Activated CD8-positive, alpha-beta T cell treated with anti-CD3 and anti-CD28 coated beads for 36 hours (primary cell): ENCODE results near the gene RPL22L1. TPM values are rescaled to one million over a fixed set of nuclear protein-coding genes. Genes with fewer than 3 reads are reported as not detected.

Experiments
- ATAC-seq: fragments of 200-7000 bp; cut with Tn5 transposase; one replicate; pipeline ENCODE4 v1.10.0; 2021; ENCODE audit warnings: mild to moderate bottlenecking, moderate library complexity
- CTCF ChIA-PET: fragments of 350-600 bp; sonication (Branson Sonifier 250); formaldehyde crosslinking; loops from one replicate; lab custom pipeline; 2021; ENCODE audit warnings: antibody characterized with exemption; lab: Charles Lee
- POLR2A ChIA-PET: fragments of 350-600 bp; sonication (Branson Sonifier 250); formaldehyde crosslinking; loops from one replicate; lab custom pipeline; 2021; ENCODE audit warnings: antibody characterized with exemption; lab: Charles Lee
- DNase-seq: peaks from one replicate; pipeline ENCODE4 v3.0.0-alpha.2; 2020
- H3K27ac Mint-ChIP-seq: one replicate; pipeline ENCODE4 v1.8.0; 2021; ENCODE audit warnings: mild to moderate bottlenecking, mixed read lengths
- H3K27me3 Mint-ChIP-seq: one replicate; pipeline ENCODE4 v1.8.0; 2021; ENCODE audit warnings: mixed read lengths
- H3K36me3 Mint-ChIP-seq: one replicate; pipeline ENCODE4 v1.8.0; 2021; ENCODE audit warnings: low read depth, mixed read lengths
- H3K4me1 Mint-ChIP-seq: one replicate; pipeline ENCODE4 v1.8.0; 2021; ENCODE audit warnings: low read depth, mixed read lengths
- H3K4me3 Mint-ChIP-seq: one replicate; pipeline ENCODE4 v1.8.0; 2021; ENCODE audit warnings: mild to moderate bottlenecking, moderate library complexity, mixed read lengths
- H3K9me3 Mint-ChIP-seq: one replicate; pipeline ENCODE4 v1.8.0; 2021; ENCODE audit warnings: mixed read lengths
- intact Hi-C: fragments of 100-400 bp; cut with micrococcal nuclease; formaldehyde crosslinking; loops from one replicate; pipeline ENCODE4 v1.10.0; 2022
- total RNA-seq, 2 experiments: library from RNA; stranded (reverse); gene quantifications; one replicate each; pipeline ENCODE4 v1.2.3, GENCODE V29; 2021
- TF ChIP-seq, protein P1 (sequence below): fragments of 200-600 bp; IDR thresholded peaks from one replicate; pipeline ENCODE4 v1.8.0; 2022; ENCODE audit warnings: antibody characterized with exemption, mild to moderate bottlenecking

The RPL22L1 gene
- total RNA-seq, 2 experiments from 2014 or later, result 421 to 453 TPM

DNA sequence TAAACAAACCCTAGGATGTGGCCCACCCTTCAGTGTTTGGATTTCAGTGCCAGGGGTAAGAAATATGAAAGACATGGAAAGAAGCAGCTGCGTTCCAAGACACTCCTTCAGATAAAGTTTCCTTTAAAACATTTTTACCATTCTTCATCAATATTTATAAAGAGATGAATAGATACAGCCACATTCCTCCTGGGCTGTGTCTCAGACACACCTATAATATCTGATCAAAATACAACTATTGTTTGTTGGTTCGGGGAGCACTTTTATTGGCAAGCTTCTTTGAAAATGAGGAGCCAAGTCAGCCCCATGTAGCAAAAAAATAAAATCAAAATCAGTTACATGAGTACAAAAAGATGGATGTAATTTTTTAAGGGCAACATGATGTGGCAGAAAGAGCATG is 53.2 kb downstream of the RPL22L1 start:
- no peaks in the 10 kb centered on the region for H3K27me3 Mint-ChIP-seq
- no peaks in the 10 kb centered on the region for H3K4me1 Mint-ChIP-seq
- H3K27ac Mint-ChIP-seq, result no peak overlapping the region
- no peaks in the 10 kb centered on the region for H3K36me3 Mint-ChIP-seq
- DNase-seq, result no peak
- H3K4me3 Mint-ChIP-seq, result no peak overlapping the region
- no peak for ATAC-seq
- no peaks in the 10 kb centered on the region for H3K9me3 Mint-ChIP-seq
- CTCF ChIA-PET, result interaction anchor here (0.8 to 2.0 kb wide), 3 partner anchors 13 to 403 kb away, joined by 3 to 8 read pairs (median 4); no protein-coding TSS in a partner anchor
- intact Hi-C loops, result no loop called here
- TF ChIP-seq, protein P1, sequence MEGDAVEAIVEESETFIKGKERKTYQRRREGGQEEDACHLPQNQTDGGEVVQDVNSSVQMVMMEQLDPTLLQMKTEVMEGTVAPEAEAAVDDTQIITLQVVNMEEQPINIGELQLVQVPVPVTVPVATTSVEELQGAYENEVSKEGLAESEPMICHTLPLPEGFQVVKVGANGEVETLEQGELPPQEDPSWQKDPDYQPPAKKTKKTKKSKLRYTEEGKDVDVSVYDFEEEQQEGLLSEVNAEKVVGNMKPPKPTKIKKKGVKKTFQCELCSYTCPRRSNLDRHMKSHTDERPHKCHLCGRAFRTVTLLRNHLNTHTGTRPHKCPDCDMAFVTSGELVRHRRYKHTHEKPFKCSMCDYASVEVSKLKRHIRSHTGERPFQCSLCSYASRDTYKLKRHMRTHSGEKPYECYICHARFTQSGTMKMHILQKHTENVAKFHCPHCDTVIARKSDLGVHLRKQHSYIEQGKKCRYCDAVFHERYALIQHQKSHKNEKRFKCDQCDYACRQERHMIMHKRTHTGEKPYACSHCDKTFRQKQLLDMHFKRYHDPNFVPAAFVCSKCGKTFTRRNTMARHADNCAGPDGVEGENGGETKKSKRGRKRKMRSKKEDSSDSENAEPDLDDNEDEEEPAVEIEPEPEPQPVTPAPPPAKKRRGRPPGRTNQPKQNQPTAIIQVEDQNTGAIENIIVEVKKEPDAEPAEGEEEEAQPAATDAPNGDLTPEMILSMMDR, result no peak
- POLR2A ChIA-PET, result no interaction called here

DNA sequence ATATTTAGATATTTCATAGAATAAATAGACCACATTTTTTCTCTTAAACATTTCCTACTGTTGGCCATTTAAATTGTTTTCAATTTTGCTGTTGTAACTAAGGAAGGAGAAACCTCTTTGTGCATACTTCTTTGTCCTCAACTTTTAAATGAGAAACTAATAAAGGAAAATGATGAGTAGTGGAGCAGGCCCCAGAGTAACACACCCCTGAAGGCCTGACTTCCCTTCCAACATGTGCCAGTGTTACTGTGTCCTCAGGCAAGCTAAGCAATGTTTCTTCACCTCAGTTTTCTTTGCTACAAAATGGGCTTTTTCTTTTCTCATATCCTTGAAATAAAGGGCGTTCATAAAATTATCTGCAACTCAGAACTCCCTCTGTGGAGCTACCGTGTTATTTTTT is 53.7 kb downstream of the RPL22L1 start:
- Mint-ChIP-seq H3K36me3 (no peaks in the 10 kb centered on the region), H3K27me3 (no peaks in the 10 kb centered on the region), H3K9me3 (no peaks in the 10 kb centered on the region), H3K4me3 (no peak overlapping the region), H3K4me1 (no peaks in the 10 kb centered on the region), H3K27ac (no peak overlapping the region)
- DNase-seq, result no peak
- TF ChIP-seq, protein P1, result no peak
- ChIA-PET CTCF (interaction anchor here (1.4 to 2.0 kb wide), 2 partner anchors 39 to 403 kb away, joined by 4 to 8 read pairs; no protein-coding TSS in a partner anchor), POLR2A (no interaction called here)
- intact Hi-C loops, result no loop called here
- no peak for ATAC-seq

DNA sequence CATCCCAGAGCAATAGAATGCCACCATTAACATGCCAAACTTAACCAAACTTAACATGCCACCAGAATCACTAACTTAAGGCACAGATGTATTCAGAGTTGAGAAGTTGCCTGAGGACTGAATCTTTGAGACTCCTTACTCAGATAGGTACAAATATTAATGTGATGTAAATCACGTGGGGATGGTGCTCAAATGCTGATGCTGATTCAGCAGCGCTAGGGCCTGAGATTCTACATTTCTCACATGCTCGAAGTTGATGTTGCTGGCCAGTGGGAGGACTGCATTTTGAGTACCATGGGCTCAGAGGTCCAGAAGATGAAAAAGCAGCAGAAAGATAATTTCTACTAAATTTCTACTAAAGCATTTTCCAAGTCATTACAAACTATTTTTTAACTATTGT is 54.1 kb downstream of the RPL22L1 start:
- ATAC-seq, result no peak
- CTCF ChIA-PET, result interaction anchor here (2.0 kb wide), 1 partner anchor 38 kb away, joined by 4 read pairs; no protein-coding TSS in a partner anchor

DNA sequence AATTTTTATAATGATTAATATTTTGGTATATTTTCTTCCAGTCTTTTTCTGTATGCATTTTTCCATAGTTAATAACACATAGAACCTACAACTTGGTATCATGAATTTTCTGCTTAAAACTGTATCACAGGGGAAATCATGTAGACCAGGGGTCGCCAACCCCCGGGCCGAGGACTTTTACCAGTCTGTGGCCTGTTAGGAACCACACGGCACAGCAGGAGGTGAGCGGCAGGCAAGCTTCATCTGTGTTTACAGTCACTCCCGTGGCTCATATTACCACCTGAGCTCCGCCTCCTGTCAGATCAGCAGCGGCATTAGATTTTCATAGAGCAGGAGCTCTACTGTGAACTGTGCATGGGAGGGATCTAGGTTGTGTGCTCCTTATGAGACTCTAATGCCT is 54.7 kb downstream of the RPL22L1 start:
- CTCF ChIA-PET, result interaction anchor here (2.0 to 7.0 kb wide), 2 partner anchors 38 to 401 kb away, joined by 4 to 144 read pairs; partner anchors contain the start of gene CLDN11
- H3K4me1 Mint-ChIP-seq, result no peaks in the 10 kb centered on the region
- DNase-seq (no peak), ATAC-seq (no peak)
- H3K9me3 Mint-ChIP-seq, result no peaks in the 10 kb centered on the region
- H3K4me3 Mint-ChIP-seq, result no peak overlapping the region
- no peak overlapping the region for H3K27ac Mint-ChIP-seq
- no peaks in the 10 kb centered on the region for H3K36me3 Mint-ChIP-seq
- POLR2A ChIA-PET, result no interaction called here
- no peaks in the 10 kb centered on the region for H3K27me3 Mint-ChIP-seq
- intact Hi-C loops, result no loop called here
- TF ChIP-seq, protein P1, result no peak

More for the DNA sequence above, 54.1 kb downstream of the RPL22L1 start:
- H3K4me1 Mint-ChIP-seq, result no peaks in the 10 kb centered on the region
- intact Hi-C loops, result no loop called here
- no peak overlapping the region for H3K4me3 Mint-ChIP-seq
- no peaks in the 10 kb centered on the region for H3K27me3 Mint-ChIP-seq
- TF ChIP-seq, protein P1, result no peak
- no peak for DNase-seq
- no peaks in the 10 kb centered on the region for H3K36me3 Mint-ChIP-seq
- no peaks in the 10 kb centered on the region for H3K9me3 Mint-ChIP-seq
- H3K27ac Mint-ChIP-seq, result no peak overlapping the region
- POLR2A ChIA-PET, result no interaction called here

Other genes starting within 250 kb of the RPL22L1 start
- gene EIF5A2, start 38.4 kb upstream of the RPL22L1 start, total RNA-seq, result 1 to 10 TPM; 5.2 to 9.5 TPM
- gene SLC2A2, start 156.5 kb upstream of the RPL22L1 start, total RNA-seq, result not detected